Central memory CD4-positive, alpha-beta T cell (primary cell): ENCODE data around the gene SAMD9.
"Not testable (repeated sequence)": the region's sequence is repeated elsewhere in the genome, so short reads cannot be mapped to it uniquely, and the experiment has no call there.

Experiments used
- DNase-seq: peaks from one replicate; pipeline ENCODE4 v3.0.0; 2022
- total RNA-seq, 3 experiments: gene quantifications; one replicate each; lab custom pipeline; 2026; lab: John Stamatoyannopoulos, UW

Gene SAMD9
- total RNA-seq, result 11.2 to 246 (median 124) reads per million in 3 experiments

- peak; percentile 80 for DNase-seq
Measured at GRCh38 chr7:93117852-93118530, at the start of gene SAMD9. Gene SAMD9 (minus strand): TSS chr7:93117979. CDS start chr7:93106097, 11,882 bp downstream.

- DNase-seq, result peak; percentile 8
Measured at GRCh38 chr7:93165447-93165846, 47.7 kb upstream of the SAMD9 start.

- DNase-seq, result no peak
Measured at GRCh38 chr7:93164766-93165165, 47.0 kb upstream of the SAMD9 start.

GRCh38 chr7:93161181-93161762 is 43.5 kb upstream of the SAMD9 start:
- no peak for DNase-seq

GRCh38 chr7:93160410-93160809 is 42.6 kb upstream of the SAMD9 start:
- no peak for DNase-seq

- DNase-seq, result no peak
Measured at GRCh38 chr7:93159490-93159889, 41.7 kb upstream of the SAMD9 start.

GRCh38 chr7:93156884-93157283 is 39.1 kb upstream of the SAMD9 start:
- DNase-seq, result no peak

- DNase-seq, result no peak
Measured at GRCh38 chr7:93150200-93150835, 32.5 kb upstream of the SAMD9 start.

- DNase-seq, result no peak
Measured at GRCh38 chr7:93148727-93149126, 30.9 kb upstream of the SAMD9 start.

GRCh38 chr7:93148144-93148543 is 30.4 kb upstream of the SAMD9 start, which contains the start of gene SAMD9L:
Gene SAMD9L (minus strand): TSS chr7:93148385. CDS start chr7:93135971, 12,414 bp downstream.
- DNase-seq, result peak; percentile 22

- DNase-seq, result peak; percentile 39
Measured at GRCh38 chr7:93147363-93147762, 29.6 kb upstream of the SAMD9 start.

GRCh38 chr7:93146472-93147141 is 28.8 kb upstream of the SAMD9 start:
- no peak for DNase-seq

GRCh38 chr7:93146036-93146435 is 28.3 kb upstream of the SAMD9 start:
- no peak for DNase-seq

- no peak for DNase-seq
Measured at GRCh38 chr7:93145354-93145753, 27.6 kb upstream of the SAMD9 start.

GRCh38 chr7:93142127-93142526 is 24.3 kb upstream of the SAMD9 start:
- no peak for DNase-seq

- no peak for DNase-seq
Measured at GRCh38 chr7:93140582-93141191, 22.9 kb upstream of the SAMD9 start.

GRCh38 chr7:93138576-93138975 is 20.8 kb upstream of the SAMD9 start:
- DNase-seq, result no peak

GRCh38 chr7:93133005-93133404 is 15.2 kb upstream of the SAMD9 start:
- no peak for DNase-seq

GRCh38 chr7:93132216-93132615 is 14.4 kb upstream of the SAMD9 start:
- no peak for DNase-seq

- not testable (repeated sequence) for DNase-seq
Measured at GRCh38 chr7:93126954-93127353, 9.2 kb upstream of the SAMD9 start.

GRCh38 chr7:93123532-93123931 is 5.8 kb upstream of the SAMD9 start:
- not testable (repeated sequence) for DNase-seq

GRCh38 chr7:93120592-93121549 is 3.1 kb upstream of the SAMD9 start:
- DNase-seq, result no peak
